HEK293 (cell line): ENCODE results near the gene HEMK1.

Experiments
- CTCF ChIA-PET: fragments of 350-600 bp; formaldehyde crosslinking; extraction: SDS; loops from one replicate; lab custom pipeline; 2021; ENCODE audit warnings: antibody characterized with exemption; lab: Yijun Ruan, JAX
- POLR2A ChIA-PET: fragments of 300-600 bp; formaldehyde crosslinking; extraction: SDS; loops from one replicate; lab custom pipeline; 2020; ENCODE audit warnings: antibody characterized with exemption, inconsistent platforms; lab: Yijun Ruan, JAX
- H3K27ac ChIP-seq: fragments of 200-500 bp; sonication (Bioruptor generic); 2 replicates; pipeline ENCODE4 v1.5.1; 2014; ENCODE audit warnings: low read depth, low read length, control low read depth, inconsistent platforms; ENCODE audit errors: extremely low read depth
- H3K36me3 ChIP-seq, 2 experiments: fragments of 200-500 bp in 1 of 2; sonication (Bioruptor generic) in 1 of 2; 1 replicate in 1 of 2; 2 replicates in 1 of 2; pipeline ENCODE4 v1.5.1; 2014 to 2017; ENCODE audit warnings: inconsistent platforms in 2 of 2, low read length in 2 of 2; ENCODE audit not compliant: control insufficient read depth in 2 of 2, insufficient read depth in 1 of 2
- H3K4me1 ChIP-seq: fragments of 200-500 bp; sonication (Bioruptor generic); 2 replicates; pipeline ENCODE4 v1.5.1; 2014; ENCODE audit warnings: mild to moderate bottlenecking, low read length, inconsistent platforms; ENCODE audit not compliant: control insufficient read depth, insufficient read depth
- H3K4me3 ChIP-seq: 2 replicates; pipeline ENCODE4 v1.5.1; 2011; ENCODE audit warnings: low read depth, mild to moderate bottlenecking, control low read depth, low read length, moderate library complexity
- H3K9me3 ChIP-seq: fragments of 200-500 bp; sonication (Bioruptor generic); 2 replicates; pipeline ENCODE4 v1.5.1; 2014; ENCODE audit warnings: low read depth, low read length, inconsistent platforms; ENCODE audit not compliant: control insufficient read depth, insufficient read depth
- GFI1B ChIP-seq: fragments of 450-650 bp; formaldehyde crosslinking; IDR thresholded peaks from 2 replicates; pipeline ENCODE4 v1.5.1; 2016; ENCODE audit warnings: missing biosample characterization, missing genetic modification characterization
- MZF1 ChIP-seq: fragments of 450-650 bp; formaldehyde crosslinking; IDR thresholded peaks from 2 replicates; pipeline ENCODE4 v1.5.1; 2017; ENCODE audit warnings: missing biosample characterization, missing genetic modification characterization, borderline replicate concordance
- WT1 ChIP-seq: fragments of 450-650 bp; formaldehyde crosslinking; IDR thresholded peaks from 2 replicates; pipeline ENCODE4 v1.5.1; 2016; ENCODE audit warnings: missing biosample characterization, missing genetic modification characterization
- ZBTB8A ChIP-seq: fragments of 450-650 bp; formaldehyde crosslinking; IDR thresholded peaks from 2 replicates; pipeline ENCODE4 v1.5.1; 2016; ENCODE audit warnings: missing biosample characterization, missing genetic modification characterization
- ZNF10 ChIP-seq: fragments of 450-650 bp; formaldehyde crosslinking; IDR thresholded peaks from 2 replicates; pipeline ENCODE4 v1.5.1; 2017; ENCODE audit warnings: missing biosample characterization, missing genetic modification characterization
- ZNF292 ChIP-seq: fragments of 450-650 bp; formaldehyde crosslinking; IDR thresholded peaks from 2 replicates; pipeline ENCODE4 v1.5.1; 2016; ENCODE audit warnings: low read depth, missing biosample characterization, missing genetic modification characterization, borderline replicate concordance
- ZNF37A ChIP-seq: fragments of 450-650 bp; IDR thresholded peaks from 2 replicates; pipeline ENCODE4 v1.5.1; 2018; ENCODE audit warnings: missing biosample characterization, missing genetic modification characterization
- ZNF433 ChIP-seq: fragments of 450-650 bp; formaldehyde crosslinking; IDR thresholded peaks from 2 replicates; pipeline ENCODE4 v1.5.1; 2016; ENCODE audit warnings: missing biosample characterization, missing genetic modification characterization, low read depth
- ZNF624 ChIP-seq: fragments of 450-650 bp; formaldehyde crosslinking; IDR thresholded peaks from 2 replicates; pipeline ENCODE4 v1.5.1; 2017; ENCODE audit warnings: missing biosample characterization, missing genetic modification characterization
- ZNF654 ChIP-seq: fragments of 450-650 bp; formaldehyde crosslinking; IDR thresholded peaks from 2 replicates; pipeline ENCODE4 v1.5.1; 2016; ENCODE audit warnings: low read depth, missing biosample characterization, missing genetic modification characterization
- ZNF677 ChIP-seq: fragments of 450-650 bp; IDR thresholded peaks from 2 replicates; pipeline ENCODE4 v1.5.0; 2018; ENCODE audit warnings: missing biosample characterization, mild to moderate bottlenecking, missing genetic modification characterization, moderate library complexity
- ZNF707 ChIP-seq: fragments of 450-650 bp; formaldehyde crosslinking; IDR thresholded peaks from 2 replicates; pipeline ENCODE4 v1.5.1; 2016; ENCODE audit warnings: missing biosample characterization, missing genetic modification characterization
- ZNF785 ChIP-seq: fragments of 450-650 bp; formaldehyde crosslinking; IDR thresholded peaks from 2 replicates; pipeline ENCODE4 v1.5.1; 2016; ENCODE audit warnings: missing biosample characterization, missing genetic modification characterization
- ZXDB ChIP-seq: fragments of 450-650 bp; formaldehyde crosslinking; IDR thresholded peaks from 2 replicates; pipeline ENCODE4 v1.5.1; 2016; ENCODE audit warnings: missing biosample characterization, missing genetic modification characterization
- TF ChIP-seq, protein P1 (sequence below): fragments of 450-650 bp; formaldehyde crosslinking; IDR thresholded peaks from 2 replicates; pipeline ENCODE4 v1.5.1; 2016; ENCODE audit warnings: missing biosample characterization, missing genetic modification characterization, low read depth
- TF ChIP-seq, protein P2 (sequence below): fragments of 450-650 bp; formaldehyde crosslinking; conservative IDR thresholded peaks from 2 replicates; pipeline ENCODE4 v1.5.1; 2016; ENCODE audit warnings: low read depth, missing biosample characterization, missing genetic modification characterization
- TF ChIP-seq, protein P3 (sequence below): fragments of 450-650 bp; formaldehyde crosslinking; IDR thresholded peaks from 2 replicates; pipeline ENCODE4 v1.5.1; 2016; ENCODE audit warnings: missing biosample characterization, missing genetic modification characterization
- TF ChIP-seq, protein P4 (sequence below): fragments of 450-650 bp; formaldehyde crosslinking; IDR thresholded peaks from 2 replicates; pipeline ENCODE4 v1.5.1; 2016; ENCODE audit warnings: missing biosample characterization, missing genetic modification characterization

HEMK1 gene

DNA sequence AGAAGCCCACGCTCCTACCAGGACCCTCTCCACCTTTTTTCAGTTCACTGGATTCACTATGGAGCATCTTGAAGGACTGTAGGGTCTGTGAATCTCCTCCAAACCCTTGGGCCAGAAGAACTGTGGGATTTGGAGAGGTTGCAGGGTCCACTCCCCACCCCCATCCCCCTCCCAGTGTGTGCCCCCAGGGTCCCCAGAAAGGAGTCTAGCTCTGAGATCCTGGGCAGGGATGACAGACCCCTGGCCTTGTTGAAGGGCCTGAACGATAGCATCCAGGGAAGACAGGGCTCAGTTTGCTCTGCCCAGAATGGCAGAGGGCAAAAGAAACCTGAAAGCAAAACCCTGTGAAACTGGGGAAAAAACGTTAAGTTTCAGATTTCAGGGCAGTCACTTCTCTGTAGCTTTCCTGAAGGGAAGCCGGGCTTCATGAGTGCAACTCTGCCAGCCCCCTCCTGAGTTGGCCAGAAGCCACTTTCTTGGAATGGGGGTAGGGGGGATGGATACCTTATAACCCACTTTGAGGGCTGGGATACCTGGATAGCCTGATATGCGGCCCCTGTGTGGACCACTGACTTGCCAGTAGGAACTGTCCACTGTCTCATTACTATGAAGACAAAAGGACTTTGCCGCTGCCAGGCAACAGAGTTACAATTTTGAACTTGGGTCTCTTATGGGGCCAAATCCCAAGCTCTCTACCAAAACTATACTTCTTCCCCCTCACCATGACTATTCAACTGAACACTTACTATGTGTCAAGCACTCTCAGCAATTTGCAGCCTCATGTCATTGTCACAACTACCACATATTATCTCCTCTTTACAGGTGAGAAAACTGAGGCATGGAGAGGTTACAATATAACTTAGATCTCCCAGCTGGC is 43.9 kb downstream of the HEMK1 start:
- H3K36me3 ChIP-seq, result no peaks in the 10 kb centered on the region
- ChIA-PET CTCF (interaction anchor here (0.7 to 6.2 kb wide), 21 partner anchors 11 to 886 kb away, joined by 3 to 139 read pairs (median 4); partner anchors contain the start of genes DCAF1 and HEMK1), POLR2A (interaction anchor here (1.7 kb wide), 1 partner anchor 44 kb away, joined by 25 read pairs; the partner anchor contains the start of gene HEMK1)

DNA sequence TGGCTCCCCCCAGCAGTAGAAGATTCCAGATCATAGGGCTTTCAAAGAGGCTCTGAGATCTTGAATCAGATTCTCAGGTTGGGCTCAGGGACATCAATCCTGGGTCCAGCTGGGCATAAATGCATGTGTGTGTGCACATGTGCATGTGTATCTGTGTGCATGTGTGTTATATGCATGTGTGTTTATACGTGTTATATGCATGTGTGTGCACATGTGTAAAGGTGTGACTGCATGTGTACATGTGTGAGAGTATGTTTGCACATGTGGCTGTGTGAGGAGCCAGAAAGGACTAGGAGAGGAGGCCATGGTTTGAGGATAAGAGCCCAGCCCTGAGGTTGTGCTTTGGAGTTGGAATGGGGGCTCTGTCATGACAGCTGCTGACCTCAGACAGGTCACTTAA is 45.9 kb downstream of the HEMK1 start:
- ChIA-PET POLR2A (interaction anchor here (2.5 kb wide), 1 partner anchor 770 kb away, joined by 9 read pairs; the partner anchor contains the start of gene MANF), CTCF (interaction anchor here (0.6 to 6.2 kb wide), 32 partner anchors 13 to 795 kb away, joined by 3 to 139 read pairs (median 4); partner anchors contain the start of genes CYB561D2, HEMK1 and NPRL2)
- 0 out of 2 replicates have a peak, but pooled peaks cover 5% of the 10 kb centered on the region for H3K4me1 ChIP-seq
- peaks cover 0 to 3% of the 10 kb centered on the region in 2 experiments; a peak in 1 of 3 replicates for H3K36me3 ChIP-seq
- no peaks in the 10 kb centered on the region for H3K9me3 ChIP-seq
- TF ChIP-seq WT1 (tag by site-specific recombination), result no peak
- no peak overlapping the region for H3K27ac ChIP-seq
- no peak overlapping the region for H3K4me3 ChIP-seq

More for the DNA sequence above, 43.9 kb downstream of the HEMK1 start:
- TF ChIP-seq, protein P1, sequence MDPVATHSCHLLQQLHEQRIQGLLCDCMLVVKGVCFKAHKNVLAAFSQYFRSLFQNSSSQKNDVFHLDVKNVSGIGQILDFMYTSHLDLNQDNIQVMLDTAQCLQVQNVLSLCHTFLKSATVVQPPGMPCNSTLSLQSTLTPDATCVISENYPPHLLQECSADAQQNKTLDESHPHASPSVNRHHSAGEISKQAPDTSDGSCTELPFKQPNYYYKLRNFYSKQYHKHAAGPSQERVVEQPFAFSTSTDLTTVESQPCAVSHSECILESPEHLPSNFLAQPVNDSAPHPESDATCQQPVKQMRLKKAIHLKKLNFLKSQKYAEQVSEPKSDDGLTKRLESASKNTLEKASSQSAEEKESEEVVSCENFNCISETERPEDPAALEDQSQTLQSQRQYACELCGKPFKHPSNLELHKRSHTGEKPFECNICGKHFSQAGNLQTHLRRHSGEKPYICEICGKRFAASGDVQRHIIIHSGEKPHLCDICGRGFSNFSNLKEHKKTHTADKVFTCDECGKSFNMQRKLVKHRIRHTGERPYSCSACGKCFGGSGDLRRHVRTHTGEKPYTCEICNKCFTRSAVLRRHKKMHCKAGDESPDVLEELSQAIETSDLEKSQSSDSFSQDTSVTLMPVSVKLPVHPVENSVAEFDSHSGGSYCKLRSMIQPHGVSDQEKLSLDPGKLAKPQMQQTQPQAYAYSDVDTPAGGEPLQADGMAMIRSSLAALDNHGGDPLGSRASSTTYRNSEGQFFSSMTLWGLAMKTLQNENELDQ (tag by site-specific recombination), result no peak
- no peak for TF ChIP-seq ZNF707
- TF ChIP-seq GFI1B (tag by site-specific recombination), result no peak
- no peak for TF ChIP-seq ZBTB8A (tag by site-specific recombination)
- TF ChIP-seq ZNF10 (tag by site-specific recombination), result no peak
- TF ChIP-seq ZNF433 (tag by site-specific recombination), result no peak
- Histone ChIP-seq H3K4me1 (0 out of 2 replicates have a peak, but pooled peaks cover 5% of the 10 kb centered on the region), H3K27ac (no peak overlapping the region), H3K4me3 (no peak overlapping the region), H3K9me3 (no peaks in the 10 kb centered on the region)

DNA sequence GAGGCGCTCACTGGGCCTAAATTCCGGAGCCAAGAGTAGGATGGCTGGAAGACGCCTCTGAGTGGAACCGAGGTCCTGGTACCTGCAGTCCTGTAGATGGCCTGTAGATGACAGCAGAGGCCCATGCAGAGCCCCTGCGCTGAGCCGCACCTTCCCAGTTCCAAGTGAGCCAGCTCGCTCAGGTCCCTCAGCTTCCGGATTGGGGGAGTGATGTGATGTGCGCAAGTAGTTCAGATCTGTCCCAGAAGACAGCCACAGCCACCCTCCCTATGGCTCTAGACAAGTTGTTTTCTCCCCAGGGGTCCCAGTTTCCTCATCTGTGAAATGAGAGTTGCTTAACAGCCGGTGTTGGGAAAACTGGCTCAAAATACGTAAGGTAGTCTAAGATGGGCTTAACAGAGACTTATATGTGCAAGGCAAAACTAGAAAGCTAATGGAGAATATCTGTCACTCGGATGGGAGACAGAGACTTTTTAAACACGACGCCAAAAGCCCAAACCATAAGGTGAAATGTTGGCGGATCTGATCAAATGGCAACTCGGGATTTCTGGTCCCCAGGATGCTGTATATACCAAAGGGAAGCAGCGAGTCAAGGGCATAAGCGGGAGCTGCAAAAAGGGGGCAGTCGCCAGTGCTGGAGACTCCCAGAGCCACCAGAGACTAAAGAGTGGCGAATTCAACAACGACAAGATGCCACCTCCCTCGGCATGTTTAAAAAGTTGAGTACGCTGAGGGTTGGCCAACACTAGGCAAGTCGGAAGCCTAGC is 46.9 kb downstream of the HEMK1 start:
- Histone ChIP-seq H3K4me3 (peak overlapping the region; percentile 78), H3K4me1 (0 out of 2 replicates have a peak, but pooled peaks cover 2% of the 10 kb centered on the region), H3K9me3 (no peaks in the 10 kb centered on the region), H3K27ac (no peak overlapping the region), H3K36me3 (peaks cover 0 to 12% of the 10 kb centered on the region in 2 experiments; a peak in 1 of 3 replicates)
- POLR2A ChIA-PET, result interaction anchor here (0.6 to 2.5 kb wide), 12 partner anchors 14 to 883 kb away, joined by 3 to 9 read pairs (median 3); partner anchors contain the start of genes CYB561D2, DCAF1, MANF and NPRL2
- CTCF ChIA-PET, result interaction anchor here (0.5 to 6.2 kb wide), 40 partner anchors 10 to 1507 kb away, joined by 3 to 139 read pairs (median 4); partner anchors contain the start of gene HEMK1
- TF ChIP-seq, protein P2, sequence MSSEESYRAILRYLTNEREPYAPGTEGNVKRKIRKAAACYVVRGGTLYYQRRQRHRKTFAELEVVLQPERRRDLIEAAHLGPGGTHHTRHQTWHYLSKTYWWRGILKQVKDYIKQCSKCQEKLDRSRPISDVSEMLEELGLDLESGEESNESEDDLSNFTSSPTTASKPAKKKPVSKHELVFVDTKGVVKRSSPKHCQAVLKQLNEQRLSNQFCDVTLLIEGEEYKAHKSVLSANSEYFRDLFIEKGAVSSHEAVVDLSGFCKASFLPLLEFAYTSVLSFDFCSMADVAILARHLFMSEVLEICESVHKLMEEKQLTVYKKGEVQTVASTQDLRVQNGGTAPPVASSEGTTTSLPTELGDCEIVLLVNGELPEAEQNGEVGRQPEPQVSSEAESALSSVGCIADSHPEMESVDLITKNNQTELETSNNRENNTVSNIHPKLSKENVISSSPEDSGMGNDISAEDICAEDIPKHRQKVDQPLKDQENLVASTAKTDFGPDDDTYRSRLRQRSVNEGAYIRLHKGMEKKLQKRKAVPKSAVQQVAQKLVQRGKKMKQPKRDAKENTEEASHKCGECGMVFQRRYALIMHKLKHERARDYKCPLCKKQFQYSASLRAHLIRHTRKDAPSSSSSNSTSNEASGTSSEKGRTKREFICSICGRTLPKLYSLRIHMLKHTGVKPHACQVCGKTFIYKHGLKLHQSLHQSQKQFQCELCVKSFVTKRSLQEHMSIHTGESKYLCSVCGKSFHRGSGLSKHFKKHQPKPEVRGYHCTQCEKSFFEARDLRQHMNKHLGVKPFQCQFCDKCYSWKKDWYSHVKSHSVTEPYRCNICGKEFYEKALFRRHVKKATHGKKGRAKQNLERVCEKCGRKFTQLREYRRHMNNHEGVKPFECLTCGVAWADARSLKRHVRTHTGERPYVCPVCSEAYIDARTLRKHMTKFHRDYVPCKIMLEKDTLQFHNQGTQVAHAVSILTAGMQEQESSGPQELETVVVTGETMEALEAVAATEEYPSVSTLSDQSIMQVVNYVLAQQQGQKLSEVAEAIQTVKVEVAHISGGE (tag by site-specific recombination), result peak; percentile 31; the same call in 1 of the 2 replicates
- TF ChIP-seq ZXDB (tag by site-specific recombination) (no peak), ZNF624 (no peak), ZNF785 (no peak), MZF1 (tag by site-specific recombination) (no peak), ZNF654 (tag by site-specific recombination) (peak; percentile 93), ZNF677 (tag by site-specific recombination) (no peak), ZNF292 (no peak), ZNF37A (no peak)
- TF ChIP-seq, protein P3, sequence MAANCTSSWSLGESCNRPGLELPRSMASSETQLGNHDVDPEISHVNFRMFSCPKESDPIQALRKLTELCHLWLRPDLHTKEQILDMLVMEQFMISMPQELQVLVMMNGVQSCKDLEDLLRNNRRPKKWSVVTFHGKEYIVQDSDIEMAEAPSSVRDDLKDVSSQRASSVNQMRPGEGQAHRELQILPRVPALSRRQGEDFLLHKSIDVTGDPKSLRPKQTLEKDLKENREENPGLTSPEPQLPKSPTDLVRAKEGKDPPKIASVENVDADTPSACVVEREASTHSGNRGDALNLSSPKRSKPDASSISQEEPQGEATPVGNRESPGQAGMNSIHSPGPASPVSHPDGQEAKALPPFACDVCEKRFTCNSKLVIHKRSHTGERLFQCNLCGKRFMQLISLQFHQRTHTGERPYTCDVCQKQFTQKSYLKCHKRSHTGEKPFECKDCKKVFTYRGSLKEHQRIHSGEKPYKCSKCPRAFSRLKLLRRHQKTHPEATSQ (tag by site-specific recombination), result no peak
- TF ChIP-seq, protein P4, sequence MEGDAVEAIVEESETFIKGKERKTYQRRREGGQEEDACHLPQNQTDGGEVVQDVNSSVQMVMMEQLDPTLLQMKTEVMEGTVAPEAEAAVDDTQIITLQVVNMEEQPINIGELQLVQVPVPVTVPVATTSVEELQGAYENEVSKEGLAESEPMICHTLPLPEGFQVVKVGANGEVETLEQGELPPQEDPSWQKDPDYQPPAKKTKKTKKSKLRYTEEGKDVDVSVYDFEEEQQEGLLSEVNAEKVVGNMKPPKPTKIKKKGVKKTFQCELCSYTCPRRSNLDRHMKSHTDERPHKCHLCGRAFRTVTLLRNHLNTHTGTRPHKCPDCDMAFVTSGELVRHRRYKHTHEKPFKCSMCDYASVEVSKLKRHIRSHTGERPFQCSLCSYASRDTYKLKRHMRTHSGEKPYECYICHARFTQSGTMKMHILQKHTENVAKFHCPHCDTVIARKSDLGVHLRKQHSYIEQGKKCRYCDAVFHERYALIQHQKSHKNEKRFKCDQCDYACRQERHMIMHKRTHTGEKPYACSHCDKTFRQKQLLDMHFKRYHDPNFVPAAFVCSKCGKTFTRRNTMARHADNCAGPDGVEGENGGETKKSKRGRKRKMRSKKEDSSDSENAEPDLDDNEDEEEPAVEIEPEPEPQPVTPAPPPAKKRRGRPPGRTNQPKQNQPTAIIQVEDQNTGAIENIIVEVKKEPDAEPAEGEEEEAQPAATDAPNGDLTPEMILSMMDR, result peak; percentile 85
